Peyer's patch (tissue), 4 donors: ENCODE measurements around the gene PGBD5. TPM values are rescaled to one million over a fixed set of nuclear protein-coding genes. Genes with fewer than 3 reads are reported as not detected.

ENCODE experiments used
- DNase-seq, 3 donors: peaks; one replicate each; pipeline ENCODE4 v3.0.0-alpha.2; 2017 to 2019
- H3K27ac ChIP-seq, 4 donors: fragments of 200-600 bp; sonication (generic); one replicate each; pipeline ENCODE4 v1.5.1; 2016 to 2019
- H3K27me3 ChIP-seq, 2 donors: fragments of 200-600 bp; sonication (generic); one replicate each; pipeline ENCODE4 v1.5.1; 2019
- H3K36me3 ChIP-seq, 3 donors: fragments of 200-600 bp; sonication (generic); one replicate each; pipeline ENCODE4 v1.5.1; 2016 to 2019
- H3K4me1 ChIP-seq, 4 donors: fragments of 200-600 bp; sonication (generic); one replicate each; pipeline ENCODE4 v1.5.1; 2016 to 2019
- H3K4me3 ChIP-seq, 4 donors: fragments of 200-600 bp; sonication (generic); 1 replicate in 3 of 4; 2 replicates in 1 of 4; pipeline ENCODE4 v1.5.1; 2016 to 2019; ENCODE audit warnings: mild to moderate bottlenecking in 1 of 4
- H3K9me3 ChIP-seq, 4 donors: fragments of 200-600 bp; sonication (generic); one replicate each; pipeline ENCODE4 v1.5.1; 2016 to 2019; ENCODE audit warnings: mild to moderate bottlenecking in 1 of 4
- CTCF ChIP-seq, 6 experiments: fragments of 450-650 bp in 4 of 6; fragments of 200-600 bp in 2 of 6; sonication (generic) in 1 of 6; IDR thresholded peaks; one replicate each; pipeline ENCODE4 v1.5.1; 2017 to 2019; ENCODE audit warnings: antibody characterized with exemption in 6 of 6, mild to moderate bottlenecking in 3 of 6, moderate library complexity in 1 of 6
- POLR2A ChIP-seq, 2 donors: fragments of 450-650 bp; IDR thresholded peaks; one replicate each; pipeline ENCODE4 v1.5.1; 2017; ENCODE audit warnings: antibody characterized with exemption in 2 of 2, mild to moderate bottlenecking in 2 of 2, moderate library complexity in 2 of 2
- total RNA-seq, 4 donors: library from RNA; depleted of rRNA; stranded (reverse); fragments of >200 nt; gene quantifications; one replicate each; pipeline ENCODE4 v1.1.0, GENCODE V29; 2016

PGBD5 gene
- total RNA-seq, 4 donors from 2014 or later: under 0.01 to 4.1 (median 0.21) TPM

GRCh38 chr1:230392920-230393521 is 33.1 kb downstream of the PGBD5 start:
- Histone ChIP-seq H3K36me3 (no peaks in the 10 kb centered on the region), H3K4me1 (no peaks in the 10 kb centered on the region), H3K27me3 (no peaks in the 10 kb centered on the region), H3K9me3 (no peaks in the 10 kb centered on the region), H3K4me3 (no peak overlapping the region), H3K27ac (no peak overlapping the region)
- DNase-seq: no peak
- TF ChIP-seq CTCF (IDR thresholded peaks at IDR 0.05): no peak
- no peak for TF ChIP-seq POLR2A (IDR thresholded peaks at IDR 0.05)

- Histone ChIP-seq H3K27me3 (no peaks in the 10 kb centered on the region), H3K4me3 (no peak overlapping the region), H3K27ac (no peak overlapping the region), H3K36me3 (no peaks in the 10 kb centered on the region), H3K9me3 (no peaks in the 10 kb centered on the region), H3K4me1 (no peaks in the 10 kb centered on the region)
- DNase-seq: no peak
- TF ChIP-seq POLR2A (IDR thresholded peaks at IDR 0.05): no peak
- TF ChIP-seq CTCF (IDR thresholded peaks at IDR 0.05): no peak
Measured at GRCh38 chr1:230392536-230392909, 33.6 kb downstream of the PGBD5 start.

- Histone ChIP-seq H3K36me3 (no peaks in the 10 kb centered on the region), H3K27me3 (no peaks in the 10 kb centered on the region), H3K4me1 (no peaks in the 10 kb centered on the region), H3K4me3 (no peak overlapping the region), H3K27ac (no peak overlapping the region), H3K9me3 (no peaks in the 10 kb centered on the region)
- no peak for TF ChIP-seq CTCF (IDR thresholded peaks at IDR 0.05)
- no peak for TF ChIP-seq POLR2A (IDR thresholded peaks at IDR 0.05)
- no peak for DNase-seq
Measured at GRCh38 chr1:230391776-230392535, 34.2 kb downstream of the PGBD5 start.

- H3K9me3 ChIP-seq: no peaks in the 10 kb centered on the region
- H3K4me1 ChIP-seq: no peaks in the 10 kb centered on the region
- DNase-seq: no peak
- no peak overlapping the region for H3K4me3 ChIP-seq
- H3K27ac ChIP-seq: no peak overlapping the region
- H3K36me3 ChIP-seq: no peaks in the 10 kb centered on the region
- no peaks in the 10 kb centered on the region for H3K27me3 ChIP-seq
- TF ChIP-seq POLR2A (IDR thresholded peaks at IDR 0.05): no peak
- no peak for TF ChIP-seq CTCF (IDR thresholded peaks at IDR 0.05)
Measured at GRCh38 chr1:230390371-230390770, 35.8 kb downstream of the PGBD5 start.

GRCh38 chr1:230387876-230388275 is 38.3 kb downstream of the PGBD5 start:
- H3K4me1 ChIP-seq: no peaks in the 10 kb centered on the region
- no peaks in the 10 kb centered on the region for H3K9me3 ChIP-seq
- no peak overlapping the region for H3K4me3 ChIP-seq
- no peak overlapping the region for H3K27ac ChIP-seq
- no peaks in the 10 kb centered on the region for H3K27me3 ChIP-seq
- no peak for DNase-seq
- H3K36me3 ChIP-seq: no peaks in the 10 kb centered on the region
- TF ChIP-seq POLR2A (IDR thresholded peaks at IDR 0.05): no peak
- no peak for TF ChIP-seq CTCF (IDR thresholded peaks at IDR 0.05)
